Measurements from ENCODE around the gene DPF3. TPM values are rescaled to one million over a fixed set of nuclear protein-coding genes. Genes with fewer than 3 reads are reported as not detected.

The DPF3 gene
- polyA plus RNA-seq, 2 of the 4 experiments (the other 2 are of a cell fraction), result 0.05 to 0.09 TPM

DNA sequence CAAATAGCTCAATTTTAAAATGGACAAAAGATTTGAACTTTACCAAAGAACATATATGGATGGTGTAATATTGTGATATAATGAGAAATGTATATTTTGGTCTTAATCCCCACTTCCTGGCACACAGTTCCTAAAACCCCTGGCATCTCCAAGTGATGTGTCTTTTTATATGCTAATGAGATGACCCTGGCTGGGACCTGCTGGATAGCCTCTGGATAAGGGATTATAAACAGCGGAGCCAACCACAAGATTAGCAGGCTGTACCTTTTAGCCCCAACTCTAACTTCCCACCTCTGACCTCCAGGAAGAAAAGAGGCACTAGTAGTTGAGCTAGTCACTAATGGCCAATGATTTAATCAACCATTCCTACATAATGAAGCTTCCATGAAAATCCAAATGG, 130.0 kb downstream of the DPF3 start:
- FAIRE-seq, result no peak
- POLR2A ChIA-PET, result no interaction called here
- Histone ChIP-seq H3K4me1 (no peaks in the 10 kb centered on the region), H3K9me3 (peaks cover 42% of the 10 kb centered on the region), H3K4me2 (no peak overlapping the region), H3K4me3 (no peak overlapping the region), H3K27ac (no peak overlapping the region)
- 67% methylated on average over 1 of the region's 1 CpG for WGBS (ENCODE audit: missing lambda C conversion rate)
- DNase-seq (ENCODE audit: low read depth in 1 of 2, low spot score in 1 of 2), result no peak
- CTCF ChIA-PET, result interaction anchor here (0.6 to 1.5 kb wide), 2 partner anchors 10 to 169 kb away, joined by 3 to 4 read pairs; no protein-coding TSS in a partner anchor
- ATAC-seq, result no peak
- TF ChIP-seq SREBF2 (IDR thresholded peaks at IDR 0.05), result no peak
- TF ChIP-seq MYC (IDR thresholded peaks at IDR 0.05; ENCODE audit: borderline replicate concordance, low read length), result no peak
- no peak for TF ChIP-seq HDAC2 (IDR thresholded peaks at IDR 0.05)
- no peak for TF ChIP-seq EP300 (IDR thresholded peaks at IDR 0.05)
- no peak for TF ChIP-seq ZSCAN20 (CRISPR knock-in tag; IDR thresholded peaks at IDR 0.05)
- TF ChIP-seq MAX (IDR thresholded peaks at IDR 0.05), result no peak
- no peak for TF ChIP-seq ZNF302 (CRISPR knock-in tag; IDR thresholded peaks at IDR 0.05)

- POLR2A ChIA-PET, result no interaction called here
- CTCF ChIA-PET, result no interaction called here
- no peak overlapping the region for H3K27ac ChIP-seq
- no peak for ATAC-seq
- H3K4me1 ChIP-seq, result no peaks in the 10 kb centered on the region
- peaks cover 35% of the 10 kb centered on the region for H3K9me3 ChIP-seq
- H3K4me2 ChIP-seq, result no peak overlapping the region
- FAIRE-seq, result no peak
- TF ChIP-seq JUNB (IDR thresholded peaks at IDR 0.05) (no peak), KDM1A (IDR thresholded peaks at IDR 0.05; ENCODE audit: low read depth) (no peak), EHF (CRISPR knock-in tag; IDR thresholded peaks at IDR 0.05) (no peak), FOSL2 (IDR thresholded peaks at IDR 0.05) (no peak), FOSL2 (CRISPR knock-in tag; IDR thresholded peaks at IDR 0.05) (no peak), MAFK (IDR thresholded peaks at IDR 0.05; ENCODE audit: partially characterized antibody) (no peak), POLR2AphosphoS2 (conservative IDR thresholded peaks at IDR 0.05; ENCODE audit: low read length) (no peak), PHF8 (IDR thresholded peaks at IDR 0.05; ENCODE audit: borderline replicate concordance, low read depth) (no peak), ZC3H11A (IDR thresholded peaks at IDR 0.05) (no peak), CHD4 (IDR thresholded peaks at IDR 0.05; ENCODE audit: borderline replicate concordance) (no peak)
- TF ChIP-seq, protein P1, sequence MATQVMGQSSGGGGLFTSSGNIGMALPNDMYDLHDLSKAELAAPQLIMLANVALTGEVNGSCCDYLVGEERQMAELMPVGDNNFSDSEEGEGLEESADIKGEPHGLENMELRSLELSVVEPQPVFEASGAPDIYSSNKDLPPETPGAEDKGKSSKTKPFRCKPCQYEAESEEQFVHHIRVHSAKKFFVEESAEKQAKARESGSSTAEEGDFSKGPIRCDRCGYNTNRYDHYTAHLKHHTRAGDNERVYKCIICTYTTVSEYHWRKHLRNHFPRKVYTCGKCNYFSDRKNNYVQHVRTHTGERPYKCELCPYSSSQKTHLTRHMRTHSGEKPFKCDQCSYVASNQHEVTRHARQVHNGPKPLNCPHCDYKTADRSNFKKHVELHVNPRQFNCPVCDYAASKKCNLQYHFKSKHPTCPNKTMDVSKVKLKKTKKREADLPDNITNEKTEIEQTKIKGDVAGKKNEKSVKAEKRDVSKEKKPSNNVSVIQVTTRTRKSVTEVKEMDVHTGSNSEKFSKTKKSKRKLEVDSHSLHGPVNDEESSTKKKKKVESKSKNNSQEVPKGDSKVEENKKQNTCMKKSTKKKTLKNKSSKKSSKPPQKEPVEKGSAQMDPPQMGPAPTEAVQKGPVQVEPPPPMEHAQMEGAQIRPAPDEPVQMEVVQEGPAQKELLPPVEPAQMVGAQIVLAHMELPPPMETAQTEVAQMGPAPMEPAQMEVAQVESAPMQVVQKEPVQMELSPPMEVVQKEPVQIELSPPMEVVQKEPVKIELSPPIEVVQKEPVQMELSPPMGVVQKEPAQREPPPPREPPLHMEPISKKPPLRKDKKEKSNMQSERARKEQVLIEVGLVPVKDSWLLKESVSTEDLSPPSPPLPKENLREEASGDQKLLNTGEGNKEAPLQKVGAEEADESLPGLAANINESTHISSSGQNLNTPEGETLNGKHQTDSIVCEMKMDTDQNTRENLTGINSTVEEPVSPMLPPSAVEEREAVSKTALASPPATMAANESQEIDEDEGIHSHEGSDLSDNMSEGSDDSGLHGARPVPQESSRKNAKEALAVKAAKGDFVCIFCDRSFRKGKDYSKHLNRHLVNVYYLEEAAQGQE (IDR thresholded peaks at IDR 0.05), result no peak
- no peak for DNase-seq (ENCODE audit: low read depth in 1 of 2, low spot score in 1 of 2)
- no peak overlapping the region for H3K4me3 ChIP-seq
Observed at GRCh38 chr14:72759670-72760069, 134.2 kb downstream of the DPF3 start.

GRCh38 chr14:72758993-72759392, 134.9 kb downstream of the DPF3 start:
- DNase-seq (ENCODE audit: low read depth in 1 of 2, low spot score in 1 of 2) (no peak), FAIRE-seq (no peak), ATAC-seq (no peak)
- CTCF ChIA-PET, result interaction anchor here (1.2 kb wide), 1 partner anchor 13 kb away, joined by 4 read pairs; no protein-coding TSS in a partner anchor
- H3K4me2 ChIP-seq, result no peak overlapping the region
- H3K9me3 ChIP-seq, result peaks cover 35% of the 10 kb centered on the region
- H3K4me1 ChIP-seq, result no peaks in the 10 kb centered on the region
- POLR2A ChIA-PET, result no interaction called here
- H3K27ac ChIP-seq, result no peak overlapping the region
- no peak overlapping the region for H3K4me3 ChIP-seq
- TF ChIP-seq ESRRA (IDR thresholded peaks at IDR 0.05; ENCODE audit: borderline replicate concordance, low read length) (no peak), HDAC2 (IDR thresholded peaks at IDR 0.05) (no peak), CBX2 (IDR thresholded peaks at IDR 0.05; ENCODE audit: borderline replicate concordance, low read depth) (no peak), EP300 (IDR thresholded peaks at IDR 0.05) (no peak), FOXS1 (CRISPR knock-in tag; IDR thresholded peaks at IDR 0.05) (no peak), SREBF2 (IDR thresholded peaks at IDR 0.05) (no peak), MAZ (IDR thresholded peaks at IDR 0.05; ENCODE audit: borderline replicate concordance, low read depth, low read length) (no peak), CEBPB (IDR thresholded peaks at IDR 0.05) (no peak)
- TF ChIP-seq, protein P1 (IDR thresholded peaks at IDR 0.05), result no peak
- TF ChIP-seq, protein P2, sequence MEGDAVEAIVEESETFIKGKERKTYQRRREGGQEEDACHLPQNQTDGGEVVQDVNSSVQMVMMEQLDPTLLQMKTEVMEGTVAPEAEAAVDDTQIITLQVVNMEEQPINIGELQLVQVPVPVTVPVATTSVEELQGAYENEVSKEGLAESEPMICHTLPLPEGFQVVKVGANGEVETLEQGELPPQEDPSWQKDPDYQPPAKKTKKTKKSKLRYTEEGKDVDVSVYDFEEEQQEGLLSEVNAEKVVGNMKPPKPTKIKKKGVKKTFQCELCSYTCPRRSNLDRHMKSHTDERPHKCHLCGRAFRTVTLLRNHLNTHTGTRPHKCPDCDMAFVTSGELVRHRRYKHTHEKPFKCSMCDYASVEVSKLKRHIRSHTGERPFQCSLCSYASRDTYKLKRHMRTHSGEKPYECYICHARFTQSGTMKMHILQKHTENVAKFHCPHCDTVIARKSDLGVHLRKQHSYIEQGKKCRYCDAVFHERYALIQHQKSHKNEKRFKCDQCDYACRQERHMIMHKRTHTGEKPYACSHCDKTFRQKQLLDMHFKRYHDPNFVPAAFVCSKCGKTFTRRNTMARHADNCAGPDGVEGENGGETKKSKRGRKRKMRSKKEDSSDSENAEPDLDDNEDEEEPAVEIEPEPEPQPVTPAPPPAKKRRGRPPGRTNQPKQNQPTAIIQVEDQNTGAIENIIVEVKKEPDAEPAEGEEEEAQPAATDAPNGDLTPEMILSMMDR (IDR thresholded peaks at IDR 0.05), result no peak
- TF ChIP-seq, protein P3, sequence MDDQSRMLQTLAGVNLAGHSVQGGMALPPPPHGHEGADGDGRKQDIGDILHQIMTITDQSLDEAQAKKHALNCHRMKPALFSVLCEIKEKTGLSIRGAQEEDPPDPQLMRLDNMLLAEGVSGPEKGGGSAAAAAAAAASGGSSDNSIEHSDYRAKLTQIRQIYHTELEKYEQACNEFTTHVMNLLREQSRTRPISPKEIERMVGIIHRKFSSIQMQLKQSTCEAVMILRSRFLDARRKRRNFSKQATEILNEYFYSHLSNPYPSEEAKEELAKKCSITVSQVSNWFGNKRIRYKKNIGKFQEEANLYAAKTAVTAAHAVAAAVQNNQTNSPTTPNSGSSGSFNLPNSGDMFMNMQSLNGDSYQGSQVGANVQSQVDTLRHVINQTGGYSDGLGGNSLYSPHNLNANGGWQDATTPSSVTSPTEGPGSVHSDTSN (IDR thresholded peaks at IDR 0.05), result no peak

Measured in A549 (cell line).